Fibroblast of lung (primary cell): ENCODE results near the gene CATSPERD. TPM values are rescaled to one million over a fixed set of nuclear protein-coding genes. Genes with fewer than 3 reads are reported as not detected.

ENCODE experiments used
- DNase-seq, 2 donors: peaks; one replicate each; pipeline versions ENCODE4 v3.0.0 to v3.0.0-alpha.2; 2010; ENCODE audit warnings: low read depth in 2 of 2
- H2AFZ ChIP-seq: 2 replicates; pipeline ENCODE4 v1.5.1; 2012; ENCODE audit warnings: low read length, control low read depth, inconsistent platforms
- H3K27ac ChIP-seq: 2 replicates; pipeline ENCODE4 v1.5.1; 2011; ENCODE audit warnings: low read length, control low read depth; ENCODE audit not compliant: insufficient read depth
- H3K27me3 ChIP-seq: 2 replicates; pipeline ENCODE4 v1.5.1; 2011; ENCODE audit warnings: mild to moderate bottlenecking, low read length; ENCODE audit not compliant: control insufficient read depth, insufficient read depth
- H3K36me3 ChIP-seq: 2 replicates; pipeline ENCODE4 v1.5.1; 2011; ENCODE audit warnings: low read length; ENCODE audit not compliant: control insufficient read depth, insufficient read depth
- H3K4me1 ChIP-seq: 2 replicates; pipeline ENCODE4 v1.5.1; 2011; ENCODE audit warnings: low read length; ENCODE audit not compliant: control insufficient read depth, insufficient read depth; ENCODE audit errors: extremely low read depth
- H3K4me2 ChIP-seq: 2 replicates; pipeline ENCODE4 v1.5.1; 2011; ENCODE audit warnings: low read length, control low read depth; ENCODE audit not compliant: insufficient read depth; ENCODE audit errors: extremely low read depth
- H3K4me3 ChIP-seq, 4 experiments: fragments of 200-600 bp in 1 of 4; sonication (generic) in 1 of 4; replicated peaks in 1 of 4; 2 replicates each; pipeline ENCODE4 v1.5.1; 2011 to 2016; ENCODE audit warnings: low read length in 4 of 4, low read depth in 3 of 4, mild to moderate bottlenecking in 3 of 4, control low read depth in 2 of 4, inconsistent platforms in 1 of 4, mixed read lengths in 1 of 4; ENCODE audit not compliant: insufficient read depth in 1 of 4; ENCODE audit errors: control extremely low read depth in 1 of 4
- H3K79me2 ChIP-seq: 2 replicates; pipeline ENCODE4 v1.5.1; 2012; ENCODE audit warnings: mild to moderate bottlenecking, low read length, inconsistent platforms; ENCODE audit not compliant: control insufficient read depth, insufficient read depth
- H3K9ac ChIP-seq: 2 replicates; pipeline ENCODE4 v1.5.1; 2011; ENCODE audit warnings: mild to moderate bottlenecking, low read length, control low read depth; ENCODE audit not compliant: insufficient read depth
- H3K9me3 ChIP-seq: 2 replicates; pipeline ENCODE4 v1.5.1; 2012; ENCODE audit warnings: low read depth, low read length; ENCODE audit not compliant: control insufficient read depth, insufficient read depth
- H4K20me1 ChIP-seq: 2 replicates; pipeline ENCODE4 v1.5.1; 2011; ENCODE audit warnings: low read length; ENCODE audit not compliant: control insufficient read depth, insufficient read depth; ENCODE audit errors: extremely low read depth
- EZH2 ChIP-seq: IDR thresholded peaks from 2 replicates; pipeline ENCODE4 v1.5.1; 2012; ENCODE audit warnings: low read length, control low read depth, mild to moderate bottlenecking; ENCODE audit errors: missing control alignments
- polyA plus RNA-seq, 2 donors: library from polyadenylated mRNA; depleted of rRNA in 1 of 2; stranded (reverse) in 1 of 2; unstranded in 1 of 2; fragments of >200 nt; gene quantifications; 2 replicates each; pipeline ENCODE4 v1.2.1, GENCODE V29; 2011 to 2012; ENCODE audit warnings: missing spikeins in 1 of 2
- total RNA-seq: library from RNA; depleted of rRNA; stranded (reverse); fragments of >200 nt; gene quantifications from 2 replicates; pipeline ENCODE4 v1.2.1, GENCODE V29; 2014
- TF ChIP-seq, protein P1 (sequence below), 2 donors: IDR thresholded peaks in 1 of 2; conservative IDR thresholded peaks in 1 of 2; 1 replicate in 1 of 2; 2 replicates in 1 of 2; pipeline ENCODE4 v1.5.1; 2011 to 2012; ENCODE audit warnings: low read length in 2 of 2, control low read depth in 1 of 2, inconsistent platforms in 1 of 2, low read depth in 1 of 2, mild to moderate bottlenecking in 1 of 2

The CATSPERD gene
- total and polyA plus RNA-seq, 2 donors (not counting 1 experiment from before 2014, with no cell fraction given), result not detected

DNA sequence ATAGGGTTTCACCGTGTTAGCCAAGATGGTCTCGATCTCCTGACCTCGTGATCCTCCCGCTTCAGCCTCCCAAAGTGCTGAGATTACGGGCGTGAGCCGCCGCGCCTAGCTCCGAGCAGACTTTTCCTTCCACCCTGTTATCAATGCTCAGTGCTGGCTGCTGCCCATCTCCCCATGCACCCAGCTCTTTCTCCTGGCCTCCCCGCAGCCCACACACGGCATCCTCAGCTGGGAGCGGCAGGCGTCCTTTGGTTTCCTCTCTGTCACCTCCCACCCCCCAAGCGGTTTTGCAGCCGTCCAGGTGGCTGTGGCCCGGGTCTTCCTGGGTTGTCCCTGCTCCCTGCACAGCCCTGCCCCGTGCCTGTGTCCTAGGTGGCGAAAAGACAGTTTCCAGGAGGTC is 52.0 kb downstream of the CATSPERD start:
- no peaks in the 10 kb centered on the region for H3K9me3 ChIP-seq
- no peak overlapping the region for H2AFZ ChIP-seq
- no peaks in the 10 kb centered on the region for H3K79me2 ChIP-seq
- no peaks in the 10 kb centered on the region for H3K27me3 ChIP-seq
- H3K36me3 ChIP-seq, result no peaks in the 10 kb centered on the region
- no peaks in the 10 kb centered on the region for H3K4me1 ChIP-seq
- H3K4me2 ChIP-seq, result no peak overlapping the region
- no peaks in the 10 kb centered on the region for H4K20me1 ChIP-seq
- H3K9ac ChIP-seq, result no peak overlapping the region
- no peak for DNase-seq
- no peak overlapping the region for H3K27ac ChIP-seq
- TF ChIP-seq, protein P1, sequence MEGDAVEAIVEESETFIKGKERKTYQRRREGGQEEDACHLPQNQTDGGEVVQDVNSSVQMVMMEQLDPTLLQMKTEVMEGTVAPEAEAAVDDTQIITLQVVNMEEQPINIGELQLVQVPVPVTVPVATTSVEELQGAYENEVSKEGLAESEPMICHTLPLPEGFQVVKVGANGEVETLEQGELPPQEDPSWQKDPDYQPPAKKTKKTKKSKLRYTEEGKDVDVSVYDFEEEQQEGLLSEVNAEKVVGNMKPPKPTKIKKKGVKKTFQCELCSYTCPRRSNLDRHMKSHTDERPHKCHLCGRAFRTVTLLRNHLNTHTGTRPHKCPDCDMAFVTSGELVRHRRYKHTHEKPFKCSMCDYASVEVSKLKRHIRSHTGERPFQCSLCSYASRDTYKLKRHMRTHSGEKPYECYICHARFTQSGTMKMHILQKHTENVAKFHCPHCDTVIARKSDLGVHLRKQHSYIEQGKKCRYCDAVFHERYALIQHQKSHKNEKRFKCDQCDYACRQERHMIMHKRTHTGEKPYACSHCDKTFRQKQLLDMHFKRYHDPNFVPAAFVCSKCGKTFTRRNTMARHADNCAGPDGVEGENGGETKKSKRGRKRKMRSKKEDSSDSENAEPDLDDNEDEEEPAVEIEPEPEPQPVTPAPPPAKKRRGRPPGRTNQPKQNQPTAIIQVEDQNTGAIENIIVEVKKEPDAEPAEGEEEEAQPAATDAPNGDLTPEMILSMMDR (conservative IDR thresholded peaks at IDR 0.05 in 1 of 2, IDR thresholded peaks at IDR 0.05 in 1 of 2; ENCODE audit: low read depth in 1 of 2, low read length in 2 of 2), result no peak
- TF ChIP-seq EZH2, result no peak
- H3K4me3 ChIP-seq, result no peak overlapping the region

DNA sequence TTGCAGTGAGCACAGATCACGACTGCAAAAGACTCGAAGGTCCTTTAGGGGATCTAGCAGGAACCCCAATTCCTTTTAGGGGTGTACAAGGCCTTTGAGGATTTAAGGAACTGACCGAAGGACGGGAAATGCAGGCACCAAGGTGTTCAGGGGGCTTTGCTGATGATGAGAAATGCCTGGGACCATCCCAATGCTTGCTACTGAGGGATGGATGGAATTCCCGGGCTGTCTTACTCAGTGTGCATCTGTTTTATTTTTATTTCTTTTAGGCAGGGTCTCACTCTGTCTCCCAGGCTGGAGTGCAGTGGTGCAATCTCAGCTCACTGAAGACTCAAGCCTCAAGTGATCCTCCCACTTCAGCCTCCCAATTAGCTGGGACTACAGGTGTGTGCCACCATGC is 52.8 kb downstream of the CATSPERD start:
- TF ChIP-seq, protein P1 (conservative IDR thresholded peaks at IDR 0.05 in 1 of 2, IDR thresholded peaks at IDR 0.05 in 1 of 2; ENCODE audit: low read depth in 1 of 2, low read length in 2 of 2), result no peak
- no peak for TF ChIP-seq EZH2
- DNase-seq, result no peak

DNA sequence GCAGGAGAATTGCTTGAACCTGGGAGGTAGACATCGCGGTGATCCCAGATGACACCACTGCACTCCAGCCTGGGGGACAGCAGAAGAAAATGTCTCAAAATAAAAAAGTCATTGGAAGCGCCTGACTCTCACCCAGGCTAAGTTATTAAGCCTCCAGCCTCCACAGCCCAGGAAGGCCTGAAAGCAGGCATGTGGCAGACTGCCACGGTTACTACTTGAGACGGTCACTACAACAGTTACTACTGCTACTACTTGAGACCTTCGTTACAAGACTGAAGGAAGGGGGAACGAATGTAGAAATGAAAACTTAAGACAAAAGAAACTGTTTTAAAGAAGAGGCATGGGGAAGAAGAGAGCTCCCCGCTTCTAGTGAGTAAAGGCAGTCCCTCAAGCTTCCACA is 54.5 kb downstream of the CATSPERD start:
- DNase-seq, result no peak
- Histone ChIP-seq H2AFZ (no peak overlapping the region), H3K27ac (no peak overlapping the region), H3K9me3 (no peaks in the 10 kb centered on the region), H3K4me2 (no peak overlapping the region), H3K9ac (no peak overlapping the region), H3K27me3 (no peaks in the 10 kb centered on the region), H3K79me2 (no peaks in the 10 kb centered on the region), H3K4me1 (no peaks in the 10 kb centered on the region), H3K36me3 (no peaks in the 10 kb centered on the region), H3K4me3 (no peak overlapping the region), H4K20me1 (no peaks in the 10 kb centered on the region)
- TF ChIP-seq EZH2, result no peak
- TF ChIP-seq, protein P1 (conservative IDR thresholded peaks at IDR 0.05 in 1 of 2, IDR thresholded peaks at IDR 0.05 in 1 of 2; ENCODE audit: low read depth in 1 of 2, low read length in 2 of 2), result no peak

More for the DNA sequence above, 52.8 kb downstream of the CATSPERD start:
- Histone ChIP-seq H2AFZ (no peak overlapping the region), H3K79me2 (no peaks in the 10 kb centered on the region), H3K27me3 (no peaks in the 10 kb centered on the region), H3K4me3 (no peak overlapping the region), H4K20me1 (no peaks in the 10 kb centered on the region), H3K9me3 (no peaks in the 10 kb centered on the region), H3K9ac (no peak overlapping the region), H3K36me3 (no peaks in the 10 kb centered on the region), H3K27ac (no peak overlapping the region), H3K4me2 (no peak overlapping the region), H3K4me1 (no peaks in the 10 kb centered on the region)
